ENCODE results near the gene SLC45A3.
A peak's percentile ranks its signal among the peaks of the same experiment; 100 is the strongest.

The SLC45A3 gene

GRCh38 chr1:205656236-205656635 lies 24.1 kb downstream of the SLC45A3 start:
- peaks cover 0 to 14% of the 10 kb centered on the region in 2 experiments for H3K36me3 ChIP-seq (ENCODE audit: control insufficient read depth in 1 of 2, insufficient read depth in 2 of 2, low read depth in 1 of 2, low read length in 2 of 2)
- no peak overlapping the region for H3K4ac ChIP-seq (ENCODE audit: low read depth in 1 of 2, low read length in 2 of 2)
- H3K4me2 ChIP-seq (ENCODE audit: low read length, poor library complexity, severe bottlenecking): no peak overlapping the region
- H3K27ac ChIP-seq (ENCODE audit: low read length, poor library complexity, severe bottlenecking): no peak overlapping the region
- H2BK5ac ChIP-seq (ENCODE audit: low read depth, low read length, poor library complexity, severe bottlenecking): no peak overlapping the region
- H2BK120ac ChIP-seq (ENCODE audit: low read depth, low read length): no peak overlapping the region
- 26% methylated on average over 1 of the region's 2 CpGs for WGBS
- no peak overlapping the region for H3K14ac ChIP-seq (ENCODE audit: low read length in 2 of 2)
- H2AFZ ChIP-seq (ENCODE audit: low read depth, low read length): no peak overlapping the region
- no peak overlapping the region for H3K9ac ChIP-seq (ENCODE audit: low read length)
- peak; percentile 55 for DNase-seq
- H3K4me3 ChIP-seq (ENCODE audit: insufficient read depth in 1 of 2, low read depth in 1 of 2, low read length in 2 of 2): no peak overlapping the region
- H2BK15ac ChIP-seq (ENCODE audit: low read depth, poor library complexity, severe bottlenecking): no peak overlapping the region
- no peak overlapping the region for H3K23ac ChIP-seq (ENCODE audit: low read length in 2 of 2)
- H4K91ac ChIP-seq (ENCODE audit: low read length): no peak overlapping the region
- H3K79me1 ChIP-seq (replicated peaks; ENCODE audit: low read length, poor library complexity, severe bottlenecking): peaks cover 6% of the 10 kb centered on the region
- no peak overlapping the region for H2AK5ac ChIP-seq (ENCODE audit: low read length, severe bottlenecking)
- H3K18ac ChIP-seq (ENCODE audit: low read depth in 1 of 2, low read length in 2 of 2): no peak overlapping the region
- H3K27me3 ChIP-seq (ENCODE audit: control insufficient read depth in 1 of 2, insufficient read depth in 1 of 2, low read length in 2 of 2): peaks cover 0 to 19% of the 10 kb centered on the region in 2 experiments
- no peaks in the 10 kb centered on the region for H3K9me3 ChIP-seq (ENCODE audit: control insufficient read depth, low read length)
- H4K8ac ChIP-seq (ENCODE audit: low read length): no peak overlapping the region
- no peak overlapping the region for H2BK12ac ChIP-seq (ENCODE audit: low read length in 2 of 2)
- peaks cover 3% of the 10 kb centered on the region for H3K4me1 ChIP-seq (ENCODE audit: control insufficient read depth, insufficient read depth, low read depth, low read length)

- H2BK15ac ChIP-seq (ENCODE audit: low read depth, poor library complexity, severe bottlenecking): no peak overlapping the region
Measured at GRCh38 chr1:205652984-205653383, 27.3 kb downstream of the SLC45A3 start.

GRCh38 chr1:205650241-205650640 lies 30.1 kb downstream of the SLC45A3 start:
- Histone ChIP-seq H2AK5ac (ENCODE audit: low read length, severe bottlenecking) (no peak overlapping the region), H3K27ac (ENCODE audit: low read length, poor library complexity, severe bottlenecking) (no peak overlapping the region), H4K91ac (ENCODE audit: low read length) (no peak overlapping the region), H3K4ac (ENCODE audit: low read depth in 1 of 2, low read length in 2 of 2) (no peak overlapping the region), H3K4me2 (ENCODE audit: low read length, poor library complexity, severe bottlenecking) (no peak overlapping the region), H2BK15ac (ENCODE audit: low read depth, poor library complexity, severe bottlenecking) (no peak overlapping the region), H3K4me3 (ENCODE audit: insufficient read depth in 1 of 2, low read depth in 1 of 2, low read length in 2 of 2) (no peak overlapping the region), H3K4me1 (ENCODE audit: control insufficient read depth, insufficient read depth, low read depth, low read length) (peaks cover 2% of the 10 kb centered on the region), H2BK120ac (ENCODE audit: low read depth, low read length) (no peak overlapping the region), H2BK12ac (ENCODE audit: low read length in 2 of 2) (no peak overlapping the region), H3K27me3 (ENCODE audit: control insufficient read depth in 1 of 2, insufficient read depth in 1 of 2, low read length in 2 of 2) (no peaks in the 10 kb centered on the region), H3K18ac (ENCODE audit: low read depth in 1 of 2, low read length in 2 of 2) (no peak overlapping the region), H3K14ac (ENCODE audit: low read length in 2 of 2) (no peak overlapping the region), H3K79me1 (replicated peaks; ENCODE audit: low read length, poor library complexity, severe bottlenecking) (no peaks in the 10 kb centered on the region), H3K23ac (ENCODE audit: low read length in 2 of 2) (no peak overlapping the region), H2BK5ac (ENCODE audit: low read depth, low read length, poor library complexity, severe bottlenecking) (no peak overlapping the region), H2AFZ (ENCODE audit: low read depth, low read length) (no peak overlapping the region), H3K9ac (ENCODE audit: low read length) (no peak overlapping the region), H3K36me3 (ENCODE audit: control insufficient read depth in 1 of 2, insufficient read depth in 2 of 2, low read depth in 1 of 2, low read length in 2 of 2) (peaks cover 0 to 8% of the 10 kb centered on the region in 2 experiments), H4K8ac (ENCODE audit: low read length) (no peak overlapping the region), H3K9me3 (ENCODE audit: control insufficient read depth, low read length) (no peaks in the 10 kb centered on the region)
- WGBS: 88% methylated on average over 1 of the region's 1 CpG
- no peak for DNase-seq

More at GRCh38 chr1:205652984-205653383, 27.3 kb downstream of the SLC45A3 start:
- H3K9me3 ChIP-seq (ENCODE audit: control insufficient read depth, low read length): no peaks in the 10 kb centered on the region
- H3K9ac ChIP-seq (ENCODE audit: low read length): no peak overlapping the region
- H3K36me3 ChIP-seq (ENCODE audit: control insufficient read depth in 1 of 2, insufficient read depth in 2 of 2, low read depth in 1 of 2, low read length in 2 of 2): peaks cover 0 to 4% of the 10 kb centered on the region in 2 experiments
- no peak overlapping the region for H2BK12ac ChIP-seq (ENCODE audit: low read length in 2 of 2)
- WGBS: 88% methylated on average over 8 of the region's 11 CpGs
- no peak overlapping the region for H2AFZ ChIP-seq (ENCODE audit: low read depth, low read length)
- no peak overlapping the region for H3K4me2 ChIP-seq (ENCODE audit: low read length, poor library complexity, severe bottlenecking)
- H4K8ac ChIP-seq (ENCODE audit: low read length): no peak overlapping the region
- H3K79me1 ChIP-seq (replicated peaks; ENCODE audit: low read length, poor library complexity, severe bottlenecking): peaks cover 6% of the 10 kb centered on the region
- no peak overlapping the region for H4K91ac ChIP-seq (ENCODE audit: low read length)
- H3K27ac ChIP-seq (ENCODE audit: low read length, poor library complexity, severe bottlenecking): no peak overlapping the region
- H3K4ac ChIP-seq (ENCODE audit: low read depth in 1 of 2, low read length in 2 of 2): no peak overlapping the region
- no peaks in the 10 kb centered on the region for H3K27me3 ChIP-seq (ENCODE audit: control insufficient read depth in 1 of 2, insufficient read depth in 1 of 2, low read length in 2 of 2)
- no peak overlapping the region for H3K18ac ChIP-seq (ENCODE audit: low read depth in 1 of 2, low read length in 2 of 2)
- H3K4me3 ChIP-seq (ENCODE audit: insufficient read depth in 1 of 2, low read depth in 1 of 2, low read length in 2 of 2): no peak overlapping the region
- H2AK5ac ChIP-seq (ENCODE audit: low read length, severe bottlenecking): no peak overlapping the region
- H3K4me1 ChIP-seq (ENCODE audit: control insufficient read depth, insufficient read depth, low read depth, low read length): peaks cover 5% of the 10 kb centered on the region
- no peak overlapping the region for H2BK5ac ChIP-seq (ENCODE audit: low read depth, low read length, poor library complexity, severe bottlenecking)
- no peak overlapping the region for H3K14ac ChIP-seq (ENCODE audit: low read length in 2 of 2)
- H3K23ac ChIP-seq (ENCODE audit: low read length in 2 of 2): no peak overlapping the region
- DNase-seq: no peak
- H2BK120ac ChIP-seq (ENCODE audit: low read depth, low read length): no peak overlapping the region

- Histone ChIP-seq H3K9me3 (ENCODE audit: control insufficient read depth, low read length) (no peaks in the 10 kb centered on the region), H2AK5ac (ENCODE audit: low read length, severe bottlenecking) (no peak overlapping the region), H2BK12ac (ENCODE audit: low read length in 2 of 2) (no peak overlapping the region), H3K4ac (ENCODE audit: low read depth in 1 of 2, low read length in 2 of 2) (no peak overlapping the region), H4K8ac (ENCODE audit: low read length) (no peak overlapping the region), H3K14ac (ENCODE audit: low read length in 2 of 2) (no peak overlapping the region), H4K91ac (ENCODE audit: low read length) (no peak overlapping the region), H2BK5ac (ENCODE audit: low read depth, low read length, poor library complexity, severe bottlenecking) (no peak overlapping the region), H3K36me3 (ENCODE audit: control insufficient read depth in 1 of 2, insufficient read depth in 2 of 2, low read depth in 1 of 2, low read length in 2 of 2) (peaks cover 0 to 8% of the 10 kb centered on the region in 2 experiments), H2BK15ac (ENCODE audit: low read depth, poor library complexity, severe bottlenecking) (no peak overlapping the region), H3K27me3 (ENCODE audit: control insufficient read depth in 1 of 2, insufficient read depth in 1 of 2, low read length in 2 of 2) (no peaks in the 10 kb centered on the region), H2BK120ac (ENCODE audit: low read depth, low read length) (no peak overlapping the region), H3K79me1 (replicated peaks; ENCODE audit: low read length, poor library complexity, severe bottlenecking) (no peaks in the 10 kb centered on the region), H3K4me3 (ENCODE audit: insufficient read depth in 1 of 2, low read depth in 1 of 2, low read length in 2 of 2) (no peak overlapping the region), H3K18ac (ENCODE audit: low read depth in 1 of 2, low read length in 2 of 2) (no peak overlapping the region), H3K9ac (ENCODE audit: low read length) (no peak overlapping the region), H3K23ac (ENCODE audit: low read length in 2 of 2) (no peak overlapping the region), H3K27ac (ENCODE audit: low read length, poor library complexity, severe bottlenecking) (no peak overlapping the region), H3K4me1 (ENCODE audit: control insufficient read depth, insufficient read depth, low read depth, low read length) (peaks cover 2% of the 10 kb centered on the region), H3K4me2 (ENCODE audit: low read length, poor library complexity, severe bottlenecking) (no peak overlapping the region), H2AFZ (ENCODE audit: low read depth, low read length) (no peak overlapping the region)
- 88% methylated on average over 8 of the region's 8 CpGs for WGBS
- no peak for DNase-seq
Measured at GRCh38 chr1:205645519-205645918, 34.8 kb downstream of the SLC45A3 start.
